GM08714 (cell line): ENCODE data around the gene BLID.

Experiments used
- H3K4me3 ChIP-seq: fragments of 200-500 bp; sonication (Bioruptor generic); 2 replicates; pipeline ENCODE4 v1.5.1; 2014; ENCODE audit warnings: mild to moderate bottlenecking, low read length, inconsistent platforms
- ZNF274 ChIP-seq: IDR thresholded peaks from 2 replicates; pipeline ENCODE4 v1.6.1; 2012; ENCODE audit warnings: mild to moderate bottlenecking, low read depth, low read length

BLID gene

GRCh38 chr11:122150216-122151124 is 34.5 kb upstream of the BLID start:
- H3K4me3 ChIP-seq: no peak overlapping the region
- no peak for TF ChIP-seq ZNF274

GRCh38 chr11:122149202-122149601 is 33.2 kb upstream of the BLID start:
- TF ChIP-seq ZNF274: no peak
- H3K4me3 ChIP-seq: no peak overlapping the region

GRCh38 chr11:122146475-122146874 is 30.5 kb upstream of the BLID start:
- TF ChIP-seq ZNF274: no peak
- no peak overlapping the region for H3K4me3 ChIP-seq

- no peak for TF ChIP-seq ZNF274
- no peak overlapping the region for H3K4me3 ChIP-seq
Measured at GRCh38 chr11:122145715-122146274, 29.8 kb upstream of the BLID start.

GRCh38 chr11:122144752-122145151 is 28.7 kb upstream of the BLID start:
- H3K4me3 ChIP-seq: no peak overlapping the region
- no peak for TF ChIP-seq ZNF274

- H3K4me3 ChIP-seq: no peak overlapping the region
- no peak for TF ChIP-seq ZNF274
Measured at GRCh38 chr11:122141725-122142124, 25.7 kb upstream of the BLID start.

- no peak overlapping the region for H3K4me3 ChIP-seq
- TF ChIP-seq ZNF274: no peak
Measured at GRCh38 chr11:122140500-122140899, 24.5 kb upstream of the BLID start.

GRCh38 chr11:122139595-122139866 is 23.5 kb upstream of the BLID start:
- no peak overlapping the region for H3K4me3 ChIP-seq
- TF ChIP-seq ZNF274: no peak

GRCh38 chr11:122138744-122139594 is 23.0 kb upstream of the BLID start:
- no peak overlapping the region for H3K4me3 ChIP-seq

GRCh38 chr11:122137078-122137793 is 21.2 kb upstream of the BLID start:
- H3K4me3 ChIP-seq: no peak overlapping the region
- TF ChIP-seq ZNF274: no peak

More at GRCh38 chr11:122138744-122139594, 23.0 kb upstream of the BLID start:
- no peak for TF ChIP-seq ZNF274

GRCh38 chr11:122131126-122131525 is 15.1 kb upstream of the BLID start:
- H3K4me3 ChIP-seq: no peak overlapping the region
- TF ChIP-seq ZNF274: no peak

GRCh38 chr11:122128146-122128545 is 12.1 kb upstream of the BLID start:
- TF ChIP-seq ZNF274: no peak
- no peak overlapping the region for H3K4me3 ChIP-seq

- no peak for TF ChIP-seq ZNF274
- H3K4me3 ChIP-seq: no peak overlapping the region
Measured at GRCh38 chr11:122127020-122127419, 11.0 kb upstream of the BLID start.

GRCh38 chr11:122126024-122126688 is 10.1 kb upstream of the BLID start:
- no peak for TF ChIP-seq ZNF274
- no peak overlapping the region for H3K4me3 ChIP-seq
